Fibroblast of skin of right quadriceps (primary cell): ENCODE measurements around the gene CELSR2.
"Not testable (repeated sequence)": the region's sequence is repeated elsewhere in the genome, so short reads cannot be mapped to it uniquely, and the experiment has no call there.

Source experiments
- DNase-seq: peaks from one replicate; pipeline ENCODE4 v3.0.0-alpha.2; 2013

The CELSR2 gene, protein sequence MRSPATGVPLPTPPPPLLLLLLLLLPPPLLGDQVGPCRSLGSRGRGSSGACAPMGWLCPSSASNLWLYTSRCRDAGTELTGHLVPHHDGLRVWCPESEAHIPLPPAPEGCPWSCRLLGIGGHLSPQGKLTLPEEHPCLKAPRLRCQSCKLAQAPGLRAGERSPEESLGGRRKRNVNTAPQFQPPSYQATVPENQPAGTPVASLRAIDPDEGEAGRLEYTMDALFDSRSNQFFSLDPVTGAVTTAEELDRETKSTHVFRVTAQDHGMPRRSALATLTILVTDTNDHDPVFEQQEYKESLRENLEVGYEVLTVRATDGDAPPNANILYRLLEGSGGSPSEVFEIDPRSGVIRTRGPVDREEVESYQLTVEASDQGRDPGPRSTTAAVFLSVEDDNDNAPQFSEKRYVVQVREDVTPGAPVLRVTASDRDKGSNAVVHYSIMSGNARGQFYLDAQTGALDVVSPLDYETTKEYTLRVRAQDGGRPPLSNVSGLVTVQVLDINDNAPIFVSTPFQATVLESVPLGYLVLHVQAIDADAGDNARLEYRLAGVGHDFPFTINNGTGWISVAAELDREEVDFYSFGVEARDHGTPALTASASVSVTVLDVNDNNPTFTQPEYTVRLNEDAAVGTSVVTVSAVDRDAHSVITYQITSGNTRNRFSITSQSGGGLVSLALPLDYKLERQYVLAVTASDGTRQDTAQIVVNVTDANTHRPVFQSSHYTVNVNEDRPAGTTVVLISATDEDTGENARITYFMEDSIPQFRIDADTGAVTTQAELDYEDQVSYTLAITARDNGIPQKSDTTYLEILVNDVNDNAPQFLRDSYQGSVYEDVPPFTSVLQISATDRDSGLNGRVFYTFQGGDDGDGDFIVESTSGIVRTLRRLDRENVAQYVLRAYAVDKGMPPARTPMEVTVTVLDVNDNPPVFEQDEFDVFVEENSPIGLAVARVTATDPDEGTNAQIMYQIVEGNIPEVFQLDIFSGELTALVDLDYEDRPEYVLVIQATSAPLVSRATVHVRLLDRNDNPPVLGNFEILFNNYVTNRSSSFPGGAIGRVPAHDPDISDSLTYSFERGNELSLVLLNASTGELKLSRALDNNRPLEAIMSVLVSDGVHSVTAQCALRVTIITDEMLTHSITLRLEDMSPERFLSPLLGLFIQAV (N-terminal part only)

DNA sequence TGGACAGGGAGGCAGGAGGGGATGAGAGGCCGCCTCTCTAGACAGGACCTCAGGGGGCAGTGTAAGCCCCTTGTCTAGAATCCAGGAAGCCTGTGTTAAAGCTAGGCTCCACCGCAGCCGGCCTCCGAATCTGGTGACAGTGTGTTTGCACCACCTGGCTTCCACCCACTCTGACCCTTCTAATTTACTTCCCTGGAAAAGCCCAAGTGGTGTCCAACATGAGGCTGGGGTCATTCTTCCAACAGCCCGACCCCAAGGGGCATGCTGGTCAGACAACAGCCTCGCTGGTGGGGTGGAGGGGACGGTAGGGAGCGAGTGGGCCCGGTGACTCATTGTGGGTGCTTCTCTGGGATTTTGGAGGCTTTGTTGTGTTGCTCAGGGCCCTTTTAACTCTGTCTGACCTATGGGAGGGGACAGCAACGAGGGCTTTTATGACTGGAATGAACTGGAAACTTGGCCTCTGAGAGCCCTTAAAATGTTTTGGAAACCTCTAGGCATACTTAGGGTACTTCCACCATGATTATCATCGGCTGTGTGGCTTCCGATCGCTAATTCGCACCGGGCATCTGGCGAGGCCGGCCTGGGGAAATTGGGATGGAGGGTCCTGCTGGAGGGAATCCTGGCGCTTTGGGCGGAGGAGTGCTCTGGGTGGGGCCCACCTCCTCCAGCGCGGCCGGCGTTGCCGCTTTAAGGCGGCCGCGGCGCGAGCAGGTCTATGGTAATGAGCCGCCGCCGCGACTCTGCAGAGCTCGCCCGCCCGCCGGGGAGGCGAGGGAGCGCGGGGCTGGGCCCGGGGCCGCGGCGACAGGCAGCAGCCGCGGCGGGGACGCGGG is at the start of gene CELSR2:
Gene CELSR2, plus strand, starts transcription at position 743 of the 833 bp plus-strand sequence. CDS start 541 bp downstream, outside the sequence.
- DNase-seq: peak; percentile 61

DNA sequence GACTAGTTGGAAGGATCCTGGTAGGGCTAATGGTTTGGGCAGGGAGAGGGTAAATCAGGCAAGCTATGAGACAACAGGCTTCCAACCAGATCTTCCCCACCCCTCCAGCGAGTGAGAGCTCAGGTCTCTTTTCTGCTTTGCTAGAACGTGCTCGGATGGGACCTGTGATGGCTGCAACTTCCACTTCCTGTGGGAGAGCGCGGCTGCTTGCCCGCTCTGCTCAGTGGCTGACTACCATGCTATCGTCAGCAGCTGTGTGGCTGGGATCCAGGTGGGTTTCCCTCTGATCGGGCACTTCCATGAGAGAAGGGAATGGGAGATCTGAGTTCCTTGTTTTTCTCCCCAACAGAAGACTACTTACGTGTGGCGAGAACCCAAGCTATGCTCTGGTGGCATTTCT is 49.6 kb upstream of the CELSR2 start:
- no peak for DNase-seq

DNA sequence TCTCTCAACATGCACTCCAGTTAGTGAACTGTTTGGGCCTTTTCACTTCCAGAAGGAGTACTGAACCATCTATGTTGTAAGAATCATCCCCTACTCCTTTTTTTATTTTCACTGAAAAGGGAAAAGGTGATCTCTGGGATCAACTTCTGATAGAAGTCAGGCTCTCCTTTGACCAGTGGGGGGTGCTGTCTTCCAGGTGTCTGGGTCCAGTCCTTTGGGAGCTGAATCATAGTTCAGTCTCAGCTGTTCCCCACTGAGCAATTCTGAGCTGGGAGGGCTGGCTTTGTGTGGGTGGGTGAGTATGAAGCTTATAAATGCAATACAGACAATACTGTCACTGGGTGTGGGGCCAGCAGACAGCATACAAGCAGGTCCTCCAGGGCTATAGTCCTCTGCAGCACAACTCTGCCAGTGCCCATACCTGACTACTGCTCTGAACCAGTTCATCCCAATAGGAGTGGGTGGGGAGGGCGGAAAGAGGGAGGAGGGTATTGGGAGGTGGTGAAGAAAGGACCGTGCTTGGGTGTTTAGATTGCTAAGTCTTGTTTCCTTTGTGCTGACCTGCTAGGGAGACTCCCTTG is 48.1 kb upstream of the CELSR2 start:
- peak; percentile 90 for DNase-seq

DNA sequence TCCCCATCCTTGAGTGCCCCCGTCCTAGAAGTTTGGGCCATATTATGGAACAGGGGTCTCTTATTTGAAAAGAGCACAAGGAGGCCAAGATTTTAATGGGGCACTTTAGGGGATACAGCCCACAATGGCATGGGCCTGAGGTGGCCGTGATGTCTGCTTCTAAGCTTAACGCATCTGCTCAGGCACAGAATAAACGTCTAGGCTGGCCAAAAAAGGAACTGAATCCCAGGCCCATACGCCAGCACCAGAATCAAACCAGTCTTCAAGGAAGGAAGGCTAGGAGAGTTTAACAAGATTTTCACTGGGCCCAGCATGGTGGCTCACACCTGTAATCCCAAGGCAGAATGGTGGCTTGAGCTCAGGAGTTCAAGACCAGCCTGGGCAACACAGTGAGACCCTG is 44.9 kb upstream of the CELSR2 start:
- DNase-seq: no peak

DNA sequence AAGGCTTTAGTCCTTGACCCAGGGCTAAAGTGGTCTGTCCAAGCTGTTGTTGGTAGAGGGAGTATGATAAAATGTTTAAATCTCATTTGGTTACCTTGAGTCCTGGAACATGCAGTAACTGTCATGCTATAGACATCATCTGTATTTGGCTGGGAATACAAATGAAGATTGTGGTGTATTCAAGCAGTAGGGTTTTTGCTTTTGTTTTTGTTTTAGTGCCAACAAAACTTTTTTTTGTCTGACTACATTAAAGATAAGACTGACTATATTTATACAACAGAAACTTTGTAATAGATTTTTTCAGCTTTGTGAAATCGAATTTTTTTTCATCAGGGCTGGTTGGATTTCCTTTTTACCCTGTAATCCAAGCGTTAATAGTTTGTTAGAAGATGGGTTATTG is 43.0 kb upstream of the CELSR2 start:
- DNase-seq: no peak

DNA sequence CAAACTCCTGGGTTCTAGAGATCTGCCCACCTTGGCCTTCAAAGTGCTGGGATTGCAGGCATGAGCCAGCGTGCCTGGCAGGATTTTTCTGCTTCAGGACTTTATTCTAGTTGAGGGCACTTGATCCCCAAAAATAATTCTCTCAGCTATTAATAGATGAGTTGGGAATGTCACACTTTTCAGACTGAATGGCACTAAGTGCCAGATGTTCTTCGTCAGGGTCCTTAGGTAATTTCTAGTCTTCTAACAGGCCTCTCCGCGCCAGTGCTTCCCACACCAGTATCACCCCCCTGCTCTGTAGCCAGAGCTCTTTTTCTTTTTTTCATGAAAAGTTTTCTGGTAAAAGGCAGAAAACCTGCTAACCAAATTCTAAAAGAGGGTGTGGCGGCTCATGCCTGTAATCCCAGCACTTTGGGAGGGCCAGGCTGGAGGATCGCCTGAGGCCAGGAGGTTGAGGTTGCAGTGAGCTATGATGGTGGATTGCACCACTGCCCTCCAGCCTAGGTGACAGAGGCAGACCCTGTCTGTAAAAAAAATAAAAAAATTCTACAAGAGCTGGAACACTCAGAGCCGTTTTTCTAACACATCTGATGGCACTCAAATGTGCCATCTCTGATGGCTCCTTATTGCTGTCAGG is 41.8 kb upstream of the CELSR2 start:
- no peak for DNase-seq

DNA sequence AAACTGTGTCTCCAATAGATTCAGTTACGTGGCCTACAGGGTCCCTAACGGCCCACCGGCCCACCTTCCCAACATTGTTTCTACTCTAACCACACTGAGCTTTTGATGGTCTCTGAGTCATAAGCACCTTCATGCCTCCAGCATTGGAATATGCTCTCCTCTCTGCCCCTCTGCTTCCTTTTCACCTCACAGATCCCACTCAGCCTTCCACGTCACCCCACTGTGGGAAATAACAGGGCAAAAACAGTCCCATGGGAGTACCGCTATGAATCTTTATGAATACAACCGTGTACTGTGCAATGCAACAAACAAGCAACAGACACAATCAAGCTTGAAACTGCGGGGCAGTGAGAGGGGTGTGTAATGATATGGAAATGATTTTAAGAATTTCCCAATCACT is 40.9 kb upstream of the CELSR2 start:
- no peak for DNase-seq

DNA sequence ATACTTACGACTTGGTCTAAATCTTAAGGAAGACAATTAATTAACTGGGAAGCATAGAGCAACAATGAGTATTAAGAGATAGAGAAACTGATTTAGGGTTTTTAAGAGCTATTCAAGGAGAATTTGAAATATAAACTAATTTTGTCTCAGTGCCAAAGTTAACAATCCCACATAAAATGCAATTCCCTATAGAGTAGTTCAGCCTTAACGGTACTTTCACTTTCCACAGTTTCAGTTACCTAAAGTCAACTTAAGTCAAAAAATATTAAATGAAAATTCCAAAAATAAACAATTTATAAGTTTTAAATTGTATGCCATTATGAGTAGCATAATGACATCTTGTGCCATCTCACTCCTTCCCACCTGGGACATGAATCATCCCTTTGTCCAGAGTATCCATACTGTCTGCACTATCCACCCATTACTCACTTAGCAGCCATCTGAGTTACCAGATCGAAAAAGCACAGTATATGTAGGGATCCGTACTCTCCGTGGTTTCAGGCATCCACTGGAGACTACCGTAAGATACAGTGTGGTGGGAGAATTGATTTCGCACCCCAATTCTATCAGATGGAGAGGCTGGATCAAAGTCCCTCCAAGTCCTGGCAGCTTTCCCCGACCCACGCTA is 40.4 kb upstream of the CELSR2 start:
- peak; percentile 26 for DNase-seq

DNA sequence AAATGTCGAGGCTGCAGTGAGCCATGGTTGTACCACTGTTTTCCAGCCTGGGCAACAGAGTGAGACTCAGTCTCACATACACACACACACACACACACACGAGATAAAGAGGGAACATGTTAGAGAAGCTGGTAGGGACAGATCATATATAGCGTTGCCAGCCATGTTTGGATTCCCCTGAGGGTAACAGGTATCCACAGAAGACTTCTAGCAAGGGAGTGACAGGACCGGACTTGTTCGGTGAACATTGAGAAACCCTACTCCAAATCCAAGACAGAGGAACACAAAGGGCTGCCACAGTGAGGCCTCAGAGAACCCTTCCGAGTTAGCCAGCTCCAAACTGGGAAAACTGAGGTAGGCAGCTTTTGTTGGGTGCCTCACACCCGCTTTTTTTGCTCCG is 39.3 kb upstream of the CELSR2 start:
- DNase-seq: no peak

DNA sequence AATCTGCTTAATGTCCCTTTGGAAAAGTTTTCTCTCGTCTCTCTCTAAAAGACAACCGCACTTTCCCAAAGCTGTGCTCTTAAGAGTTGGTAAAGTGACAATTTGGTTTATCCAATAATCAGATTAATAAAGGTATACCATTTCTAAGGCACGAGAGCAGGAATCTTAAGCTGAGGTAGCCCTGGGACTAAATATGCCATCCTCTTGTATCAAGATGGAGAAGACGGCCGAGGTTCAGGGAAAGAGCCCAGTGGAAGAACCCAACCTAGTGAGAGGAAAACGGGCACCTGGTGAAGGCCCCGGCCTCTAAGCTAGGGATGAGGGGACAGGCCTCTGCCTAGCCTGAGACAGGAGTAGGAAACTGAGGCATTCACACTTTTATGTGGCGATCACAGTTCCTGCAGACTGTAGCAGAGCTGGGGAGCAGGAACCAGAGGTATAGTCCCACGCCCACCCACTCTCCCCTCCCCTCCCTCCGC is 36.0 kb upstream of the CELSR2 start:
- no peak for DNase-seq

DNA sequence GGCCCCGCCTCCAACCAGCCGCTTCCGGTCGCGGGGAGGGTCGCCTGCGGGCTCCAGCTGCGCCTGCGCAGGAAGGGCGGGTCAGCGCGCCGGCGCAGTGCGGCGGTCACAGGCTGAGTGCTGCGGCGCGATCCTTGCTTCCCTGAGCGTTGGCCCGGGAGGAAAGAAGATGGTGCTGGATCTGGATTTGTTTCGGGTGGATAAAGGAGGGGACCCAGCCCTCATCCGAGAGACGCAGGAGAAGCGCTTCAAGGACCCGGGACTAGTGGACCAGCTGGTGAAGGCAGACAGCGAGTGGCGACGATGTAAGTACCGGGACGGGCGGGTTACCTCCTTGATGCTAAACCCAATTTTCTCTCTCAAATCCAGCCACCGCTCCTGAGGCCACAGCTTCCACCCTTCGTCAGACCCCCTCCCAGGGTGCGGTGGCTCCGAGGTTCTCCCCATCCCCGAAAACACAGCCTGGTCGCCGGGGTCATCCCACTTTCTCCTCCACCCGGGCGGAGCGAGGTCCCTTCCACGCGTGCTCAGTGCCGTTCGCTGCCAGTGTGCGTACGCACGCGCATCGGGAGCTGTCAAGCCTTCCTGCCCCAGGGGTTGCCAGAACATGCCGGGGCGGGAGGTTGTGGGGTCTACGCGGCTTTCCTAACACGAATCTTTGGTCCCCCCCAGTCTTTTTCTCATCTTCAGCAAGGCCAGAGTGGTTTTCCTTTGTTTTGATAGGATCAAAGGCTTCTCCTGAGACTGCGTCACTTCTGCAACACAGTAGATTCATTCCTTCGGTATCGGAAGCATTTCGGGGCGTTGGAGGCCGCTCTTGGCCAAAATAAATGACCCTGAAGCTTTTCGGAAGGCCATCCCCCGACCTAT is 35.3 kb upstream of the CELSR2 start, which contains the start of gene SARS1:
Gene SARS1, plus strand, starts transcription at position 95 of the 870 bp plus-strand sequence. Its CDS starts 75 bp downstream, at position 170.
- peak; percentile 88 for DNase-seq

DNA sequence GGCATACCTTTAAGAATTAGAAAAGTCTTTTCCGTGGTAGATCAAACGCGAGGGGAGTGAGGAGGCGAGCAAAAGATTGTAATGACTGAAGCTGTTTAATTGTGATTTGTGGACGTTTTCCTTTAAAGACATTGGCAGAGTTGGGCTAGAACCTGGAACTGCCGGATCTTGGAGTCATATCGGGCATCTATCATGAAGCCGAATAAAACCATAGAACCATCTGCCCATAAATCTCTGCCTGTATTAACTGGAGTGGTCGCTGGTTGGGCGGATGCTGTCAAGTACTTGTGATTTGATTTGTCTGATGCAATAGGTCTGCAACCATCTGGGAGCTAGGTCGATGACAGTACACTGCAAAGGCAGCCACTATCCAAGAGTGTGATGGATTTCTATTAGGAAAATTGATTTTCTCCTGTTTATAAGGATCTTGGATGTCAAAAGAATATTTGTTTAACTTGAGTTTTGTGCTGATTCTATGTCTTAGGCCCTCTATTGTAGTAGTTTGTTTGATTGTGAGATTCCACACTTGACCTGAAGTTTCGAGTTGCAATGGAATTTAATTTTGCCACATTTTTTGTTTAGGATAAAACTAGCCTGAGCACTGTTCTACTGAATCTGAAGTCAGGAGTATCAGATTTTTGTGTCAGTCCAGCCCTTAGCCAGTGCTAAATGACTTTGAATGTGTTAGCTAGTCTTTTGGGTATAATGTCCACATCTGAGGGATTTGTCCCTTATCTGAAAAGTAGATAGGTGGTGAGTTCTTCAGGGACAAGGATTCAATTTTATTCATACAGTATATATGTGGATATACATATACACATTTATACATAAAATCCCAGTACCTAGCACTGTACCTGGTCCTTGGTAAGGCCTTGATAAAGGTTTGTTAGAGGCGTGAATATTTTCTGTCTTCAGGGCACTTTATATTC is 34.4 kb upstream of the CELSR2 start:
- peak; percentile 95 for DNase-seq

DNA sequence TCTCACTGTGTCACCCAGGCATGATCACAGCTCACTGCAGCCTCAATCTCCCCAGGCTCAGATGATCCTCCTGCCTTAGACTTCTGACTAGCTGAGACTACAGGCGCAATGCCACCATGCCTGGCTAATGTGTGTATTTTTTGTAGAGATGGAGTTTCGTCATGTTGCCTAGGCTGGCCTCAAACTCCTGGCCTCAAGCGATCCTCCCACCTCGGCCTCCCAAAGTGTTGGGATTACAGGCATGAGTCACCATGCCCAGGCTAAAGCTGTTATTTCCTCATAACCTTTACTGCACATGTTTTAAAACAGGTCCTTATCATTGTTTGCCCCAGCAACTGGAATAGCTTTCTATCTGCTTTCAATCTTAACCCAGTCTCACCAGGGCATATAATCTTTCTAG is 32.7 kb upstream of the CELSR2 start:
- DNase-seq: no peak

DNA sequence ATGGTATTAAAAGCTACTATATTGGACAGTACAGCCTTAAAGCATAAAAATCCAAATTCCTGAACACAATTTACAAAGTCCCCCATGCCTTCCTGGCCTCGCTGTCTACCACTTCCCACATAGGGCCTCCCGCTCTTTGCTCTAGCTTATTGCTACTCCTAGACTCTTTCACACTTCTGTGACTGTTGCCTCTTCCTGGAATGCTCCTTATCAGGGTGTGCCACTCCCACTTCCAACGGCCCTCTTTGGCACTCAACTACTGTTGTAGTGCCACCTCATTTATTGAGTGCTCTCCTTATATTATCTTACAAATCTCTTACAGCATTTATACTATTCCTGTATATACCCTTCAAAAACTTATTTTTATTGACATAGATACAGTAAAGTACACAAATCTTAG is 30.8 kb upstream of the CELSR2 start:
- no peak for DNase-seq

DNA sequence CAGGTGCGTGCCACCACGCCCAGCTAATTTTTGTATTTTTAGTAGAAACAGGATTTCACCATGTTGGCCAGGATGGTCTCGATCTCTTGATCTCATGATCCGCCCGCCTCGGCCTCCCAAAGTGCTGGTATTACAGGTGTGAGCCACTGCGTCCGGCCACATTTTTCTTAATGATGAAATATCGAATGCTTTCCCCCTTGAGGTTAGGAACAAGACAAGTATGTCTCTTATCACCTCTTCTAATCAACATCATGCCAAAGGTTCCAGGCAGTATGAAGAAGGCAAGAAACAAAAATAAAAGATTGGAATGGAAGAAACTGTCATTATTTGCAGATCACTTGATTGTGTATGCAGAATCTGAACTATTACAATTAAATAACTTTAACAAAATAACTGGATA is 28.1 kb upstream of the CELSR2 start:
- DNase-seq: not testable (repeated sequence)

DNA sequence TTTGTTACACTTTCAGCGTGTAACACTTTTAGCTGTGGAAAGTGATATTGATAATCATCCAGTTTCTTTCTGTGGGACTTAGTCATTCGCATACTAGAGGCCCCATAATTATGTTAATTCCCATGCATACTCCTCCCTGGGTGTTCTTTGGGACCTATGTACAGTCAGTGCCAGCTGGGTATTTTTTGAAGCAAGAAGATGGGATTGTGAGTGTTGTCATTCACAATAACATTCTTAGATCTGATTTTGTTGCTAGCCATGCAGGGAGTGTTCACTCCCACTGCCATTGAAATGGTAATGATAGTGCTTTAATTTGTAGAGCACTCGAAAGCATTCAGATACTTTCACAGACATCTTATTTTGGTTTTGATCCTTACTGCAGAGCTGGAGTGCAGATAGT is 24.0 kb upstream of the CELSR2 start:
- no peak for DNase-seq

DNA sequence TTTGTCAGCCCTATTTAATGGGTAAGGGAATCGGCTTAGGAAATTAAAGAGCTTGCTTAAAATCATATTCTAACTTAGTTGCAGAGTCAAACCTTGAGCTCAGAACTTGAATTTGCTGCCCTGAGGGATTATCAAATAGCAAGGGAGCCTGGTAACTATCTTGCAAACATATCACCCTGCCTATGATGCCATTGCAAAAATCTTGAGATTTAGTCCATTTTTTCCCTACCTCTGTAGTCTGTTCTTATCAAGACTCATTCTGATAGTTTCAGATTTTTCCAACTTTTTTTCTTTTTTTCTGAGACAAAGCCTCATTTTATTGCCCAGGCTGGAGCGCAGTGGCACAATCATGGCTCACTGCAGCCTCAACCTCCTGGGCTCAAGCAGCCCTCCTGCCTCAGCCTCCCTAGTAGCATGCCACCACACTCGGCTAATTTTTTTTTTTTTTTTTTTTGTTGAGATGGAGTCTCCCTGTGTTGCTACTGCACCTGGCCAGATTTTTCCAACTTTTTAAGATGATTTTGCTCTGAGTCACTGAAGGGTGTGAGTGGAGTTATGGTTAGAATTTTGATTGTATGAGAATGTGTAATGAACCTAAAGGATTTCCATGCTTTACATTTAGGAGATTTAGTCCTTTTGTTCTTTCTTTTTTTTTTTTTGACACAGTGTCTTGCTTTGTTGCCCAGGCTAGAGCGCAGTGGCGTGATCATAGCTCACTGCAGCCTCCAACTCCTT is 23.5 kb upstream of the CELSR2 start:
- DNase-seq: no peak

DNA sequence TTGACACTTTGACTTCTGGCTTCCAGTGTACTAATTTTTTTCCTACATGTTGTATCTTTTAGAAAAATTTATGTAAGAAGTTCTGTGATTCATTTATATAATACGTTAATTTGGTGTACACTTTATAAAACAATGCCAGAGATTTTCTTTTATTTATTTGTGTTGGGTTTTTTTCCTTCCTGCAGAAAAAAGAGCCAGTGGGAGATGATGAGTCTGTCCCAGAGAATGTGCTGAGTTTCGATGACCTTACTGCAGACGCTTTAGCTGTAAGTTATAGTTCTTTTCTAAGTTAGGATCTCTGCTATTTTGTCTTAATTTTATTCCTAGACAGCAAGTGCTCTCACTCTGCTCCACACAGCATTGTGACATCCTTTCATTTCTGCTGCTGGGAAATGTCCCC is 21.2 kb upstream of the CELSR2 start:
- DNase-seq: no peak
